ENCODE results near the gene ECSCR.
"Not testable (repeated sequence)": the region's sequence is repeated elsewhere in the genome, so short reads cannot be mapped to it uniquely, and the experiment has no call there.

The ECSCR gene

GRCh38 chr5:139486201-139486600, 23.7 kb upstream of the ECSCR start:
- Histone ChIP-seq H3K9me3 (ENCODE audit: control insufficient read depth, insufficient read depth, low read length) (no peaks in the 10 kb centered on the region), H3K4me3 (ENCODE audit: low read length) (no peak overlapping the region), H3K27ac (ENCODE audit: low read length) (no peak overlapping the region), H3K36me3 (ENCODE audit: control insufficient read depth, insufficient read depth, low read length) (no peaks in the 10 kb centered on the region), H3K27me3 (ENCODE audit: control insufficient read depth, insufficient read depth, low read length) (no peaks in the 10 kb centered on the region), H3K4me1 (ENCODE audit: control insufficient read depth, insufficient read depth, low read length) (peaks cover 2% of the 10 kb centered on the region; the same call in 1 of the 2 replicates)
- no CpG with 5 or more reads among the region's 7 CpGs for WGBS (ENCODE audit: insufficient coverage, insufficient read length)
- DNase-seq (ENCODE audit: low read depth, low spot score): no peak

GRCh38 chr5:139482890-139483208, 20.3 kb upstream of the ECSCR start:
- not testable (repeated sequence) for H3K4me3 ChIP-seq (ENCODE audit: low read length); H3K27ac ChIP-seq (ENCODE audit: low read length); H3K27me3 ChIP-seq (ENCODE audit: control insufficient read depth, insufficient read depth, low read length); DNase-seq (ENCODE audit: low read depth, low spot score); H3K36me3 ChIP-seq (ENCODE audit: control insufficient read depth, insufficient read depth, low read length); H3K9me3 ChIP-seq (ENCODE audit: control insufficient read depth, insufficient read depth, low read length); H3K4me1 ChIP-seq (ENCODE audit: control insufficient read depth, insufficient read depth, low read length)
- no CpG with 5 or more reads among the region's 6 CpGs for WGBS (ENCODE audit: insufficient coverage, insufficient read length)

- WGBS (ENCODE audit: insufficient coverage, insufficient read length): no CpG with 5 or more reads among the region's 19 CpGs
- Histone ChIP-seq H3K27ac (ENCODE audit: low read length) (no peak within 1 kb of the TSS), H3K36me3 (ENCODE audit: control insufficient read depth, insufficient read depth, low read length) (no peaks in the 10 kb centered on the region), H3K27me3 (ENCODE audit: control insufficient read depth, insufficient read depth, low read length) (no peaks in the 10 kb centered on the region), H3K4me3 (ENCODE audit: low read length) (no peak within 1 kb of the TSS), H3K4me1 (ENCODE audit: control insufficient read depth, insufficient read depth, low read length) (peaks cover 2% of the 10 kb centered on the region; the same call in 1 of the 2 replicates), H3K9me3 (ENCODE audit: control insufficient read depth, insufficient read depth, low read length) (no peaks in the 10 kb centered on the region)
- no peak for DNase-seq (ENCODE audit: low read depth, low spot score)
These were observed 19.7 kb upstream of the ECSCR start, which contains the start of gene STING1 for GRCh38 chr5:139482050-139482889. Gene STING1, minus strand, starts transcription at chr5:139482758. Its CDS starts 1,054 bp downstream, at chr5:139481704.

- no peak overlapping the region for H3K27ac ChIP-seq (ENCODE audit: low read length)
- peaks cover 2% of the 10 kb centered on the region; the same call in 1 of the 2 replicates for H3K4me1 ChIP-seq (ENCODE audit: control insufficient read depth, insufficient read depth, low read length)
- no peaks in the 10 kb centered on the region for H3K9me3 ChIP-seq (ENCODE audit: control insufficient read depth, insufficient read depth, low read length)
- no CpG with 5 or more reads among the region's 5 CpGs for WGBS (ENCODE audit: insufficient coverage, insufficient read length)
- no peak for DNase-seq (ENCODE audit: low read depth, low spot score)
- no peaks in the 10 kb centered on the region for H3K36me3 ChIP-seq (ENCODE audit: control insufficient read depth, insufficient read depth, low read length)
- no peaks in the 10 kb centered on the region for H3K27me3 ChIP-seq (ENCODE audit: control insufficient read depth, insufficient read depth, low read length)
- no peak overlapping the region for H3K4me3 ChIP-seq (ENCODE audit: low read length)
These were observed 19.1 kb upstream of the ECSCR start for GRCh38 chr5:139481580-139482049.

- DNase-seq (ENCODE audit: low read depth, low spot score): no peak
- Histone ChIP-seq H3K27me3 (ENCODE audit: control insufficient read depth, insufficient read depth, low read length) (no peaks in the 10 kb centered on the region), H3K36me3 (ENCODE audit: control insufficient read depth, insufficient read depth, low read length) (no peaks in the 10 kb centered on the region), H3K4me1 (ENCODE audit: control insufficient read depth, insufficient read depth, low read length) (no peaks in the 10 kb centered on the region), H3K4me3 (ENCODE audit: low read length) (no peak overlapping the region), H3K27ac (ENCODE audit: low read length) (no peak overlapping the region), H3K9me3 (ENCODE audit: control insufficient read depth, insufficient read depth, low read length) (no peaks in the 10 kb centered on the region)
- WGBS (ENCODE audit: insufficient coverage, insufficient read length): no CpG with 5 or more reads among the region's 12 CpGs
These were observed 18.6 kb upstream of the ECSCR start for GRCh38 chr5:139481122-139481533.

GRCh38 chr5:139479729-139480128, 17.2 kb upstream of the ECSCR start:
- H3K4me3 ChIP-seq (ENCODE audit: low read length); H3K36me3 ChIP-seq (ENCODE audit: control insufficient read depth, insufficient read depth, low read length); H3K27me3 ChIP-seq (ENCODE audit: control insufficient read depth, insufficient read depth, low read length); H3K4me1 ChIP-seq (ENCODE audit: control insufficient read depth, insufficient read depth, low read length); DNase-seq (ENCODE audit: low read depth, low spot score); H3K9me3 ChIP-seq (ENCODE audit: control insufficient read depth, insufficient read depth, low read length); H3K27ac ChIP-seq (ENCODE audit: low read length): not testable (repeated sequence)
- WGBS (ENCODE audit: insufficient coverage, insufficient read length): no CpG with 5 or more reads among the region's 4 CpGs

GRCh38 chr5:139478657-139479423, 16.3 kb upstream of the ECSCR start:
- not testable (repeated sequence) for H3K4me1 ChIP-seq (ENCODE audit: control insufficient read depth, insufficient read depth, low read length); H3K27ac ChIP-seq (ENCODE audit: low read length); H3K9me3 ChIP-seq (ENCODE audit: control insufficient read depth, insufficient read depth, low read length); H3K27me3 ChIP-seq (ENCODE audit: control insufficient read depth, insufficient read depth, low read length); H3K4me3 ChIP-seq (ENCODE audit: low read length); H3K36me3 ChIP-seq (ENCODE audit: control insufficient read depth, insufficient read depth, low read length); DNase-seq (ENCODE audit: low read depth, low spot score)
- no CpG with 5 or more reads among the region's 9 CpGs for WGBS (ENCODE audit: insufficient coverage, insufficient read length)

GRCh38 chr5:139475865-139476617, 13.5 kb upstream of the ECSCR start:
- H3K4me3 ChIP-seq (ENCODE audit: low read length): no peak overlapping the region
- H3K27me3 ChIP-seq (ENCODE audit: control insufficient read depth, insufficient read depth, low read length): no peaks in the 10 kb centered on the region
- no peak overlapping the region for H3K27ac ChIP-seq (ENCODE audit: low read length)
- no peaks in the 10 kb centered on the region for H3K36me3 ChIP-seq (ENCODE audit: control insufficient read depth, insufficient read depth, low read length)
- H3K4me1 ChIP-seq (ENCODE audit: control insufficient read depth, insufficient read depth, low read length): peaks cover 5% of the 10 kb centered on the region; the same call in 1 of the 2 replicates
- no CpG with 5 or more reads among the region's 13 CpGs for WGBS (ENCODE audit: insufficient coverage, insufficient read length)
- no peaks in the 10 kb centered on the region for H3K9me3 ChIP-seq (ENCODE audit: control insufficient read depth, insufficient read depth, low read length)
- no peak for DNase-seq (ENCODE audit: low read depth, low spot score)

GRCh38 chr5:139474890-139475791, 12.6 kb upstream of the ECSCR start:
- DNase-seq (ENCODE audit: low read depth, low spot score): no peak
- no peak overlapping the region for H3K4me3 ChIP-seq (ENCODE audit: low read length)
- peaks cover 5% of the 10 kb centered on the region; the same call in 1 of the 2 replicates for H3K4me1 ChIP-seq (ENCODE audit: control insufficient read depth, insufficient read depth, low read length)
- no peak overlapping the region for H3K27ac ChIP-seq (ENCODE audit: low read length)
- no peaks in the 10 kb centered on the region for H3K9me3 ChIP-seq (ENCODE audit: control insufficient read depth, insufficient read depth, low read length)
- no CpG with 5 or more reads among the region's 13 CpGs for WGBS (ENCODE audit: insufficient coverage, insufficient read length)
- H3K27me3 ChIP-seq (ENCODE audit: control insufficient read depth, insufficient read depth, low read length): no peaks in the 10 kb centered on the region
- no peaks in the 10 kb centered on the region for H3K36me3 ChIP-seq (ENCODE audit: control insufficient read depth, insufficient read depth, low read length)

Data from iPS DF 6.9 (cell line).